WTC11 (cell line): ENCODE data around the gene CLMN.
"Not testable (repeated sequence)": the region's sequence is repeated elsewhere in the genome, so short reads cannot be mapped to it uniquely, and the experiment has no call there.

Experiments
- CTCF ChIP-seq: fragments of 200-600 bp; IDR thresholded peaks from 2 replicates; pipeline ENCODE4 v1.8.0; 2022; ENCODE audit warnings: antibody characterized with exemption
- E2F5 ChIP-seq: sonication (generic); formaldehyde crosslinking; IDR thresholded peaks from 2 replicates; pipeline ENCODE4 v1.8.1; 2022; ENCODE audit warnings: mild to moderate bottlenecking, moderate library complexity, missing genetic modification reagents
- ELF4 ChIP-seq: sonication (generic); formaldehyde crosslinking; IDR thresholded peaks from 2 replicates; pipeline ENCODE4 v1.8.1; 2022; ENCODE audit warnings: low read depth, mild to moderate bottlenecking, moderate library complexity, missing genetic modification reagents
- GABPB1 ChIP-seq: sonication (generic); formaldehyde crosslinking; IDR thresholded peaks from 2 replicates; pipeline ENCODE4 v1.8.1; 2023; ENCODE audit warnings: mild to moderate bottlenecking, missing genetic modification reagents
- IRF1 ChIP-seq: sonication (generic); formaldehyde crosslinking; IDR thresholded peaks from 2 replicates; pipeline ENCODE4 v1.8.0; 2023; ENCODE audit warnings: missing genetic modification reagents
- IRF2 ChIP-seq: sonication (generic); formaldehyde crosslinking; IDR thresholded peaks from 2 replicates; pipeline ENCODE4 v1.8.0; 2022; ENCODE audit warnings: low read depth, missing genetic modification reagents, borderline replicate concordance
- RELA ChIP-seq: sonication (generic); formaldehyde crosslinking; IDR thresholded peaks from 2 replicates; pipeline ENCODE4 v1.8.1; 2022; ENCODE audit warnings: missing genetic modification reagents, mild to moderate bottlenecking, borderline replicate concordance
- TEAD4 ChIP-seq: sonication (generic); formaldehyde crosslinking; IDR thresholded peaks from 2 replicates; pipeline ENCODE4 v1.8.0; 2022; ENCODE audit warnings: mild to moderate bottlenecking, missing genetic modification reagents
- ZNF232 ChIP-seq: sonication (generic); formaldehyde crosslinking; IDR thresholded peaks from 2 replicates; pipeline ENCODE4 v1.8.0; 2022; ENCODE audit warnings: mild to moderate bottlenecking, missing genetic modification reagents

GRCh38 chr14:95283802-95284201, 35.9 kb downstream of the CLMN start:
- TF ChIP-seq TEAD4 (CRISPR knock-in tag); CTCF; GABPB1 (CRISPR knock-in tag); ELF4 (CRISPR knock-in tag); E2F5 (CRISPR knock-in tag); RELA (CRISPR knock-in tag); ZNF232; IRF2; IRF1 (CRISPR knock-in tag): not testable (repeated sequence)
